Psoas muscle (tissue), 8 donors: ENCODE data around the gene LAMB4. TPM values are rescaled to one million over a fixed set of nuclear protein-coding genes. Genes with fewer than 3 reads are reported as not detected.
"Not testable (repeated sequence)": the region's sequence is repeated elsewhere in the genome, so short reads cannot be mapped to it uniquely, and the experiment has no call there.

Source experiments
- ATAC-seq, 4 donors: fragments of 200-7000 bp; cut with Tn5 transposase; one replicate each; pipeline ENCODE4 v1.9.1; 2020; ENCODE audit warnings: moderate library complexity in 3 of 4, mild to moderate bottlenecking in 2 of 4
- DNase-seq, 2 donors: peaks; one replicate each; pipeline ENCODE4 v3.0.0-alpha.2; 2020
- H3K27ac ChIP-seq: fragments of 200-600 bp; one replicate; pipeline ENCODE4 v1.8.0; 2022
- H3K27me3 ChIP-seq, 3 donors: fragments of 200-600 bp in 1 of 3; one replicate each; pipeline versions ENCODE4 v1.6.1 to v1.8.0; 2013 to 2022; ENCODE audit warnings: low read length in 2 of 3, mild to moderate bottlenecking in 2 of 3, moderate library complexity in 1 of 3; ENCODE audit not compliant: insufficient read depth in 3 of 3
- H3K36me3 ChIP-seq, 2 donors: fragments of 200-600 bp in 1 of 2; one replicate each; pipeline versions ENCODE4 v1.6.1 to v1.8.0; 2013 to 2022; ENCODE audit warnings: low read depth in 1 of 2, mild to moderate bottlenecking in 1 of 2, moderate library complexity in 1 of 2; ENCODE audit not compliant: insufficient read depth in 1 of 2
- H3K4me1 ChIP-seq: fragments of 200-600 bp; one replicate; pipeline ENCODE4 v1.8.0; 2022
- H3K4me3 ChIP-seq: fragments of 200-600 bp; one replicate; pipeline ENCODE4 v1.8.0; 2022; ENCODE audit warnings: mild to moderate bottlenecking
- H3K9me3 ChIP-seq: fragments of 200-600 bp; one replicate; pipeline ENCODE4 v1.8.0; 2022
- WGBS, 3 donors: extraction: QIAGEN DNeasy Blood & Tissue Kit; methylation state at CpG; one replicate each; pipeline versions ENCODE4 v1.1.6 to v1.1.7; 2013; 5-methylcytosine and 5-hydroxymethylcytosine counted together
- intact Hi-C, 2 donors: fragments of 100-400 bp; cut with DNase I; formaldehyde crosslinking; loops; one replicate each; pipeline versions ENCODE4 v1.11.0 to v1.14.2; 2022
- polyA plus RNA-seq, 3 donors: library from polyadenylated mRNA; stranded (reverse); fragments of 200-250 nt; gene quantifications; one replicate each; pipeline ENCODE4 v1.2.3, GENCODE V29; 2013
- total RNA-seq, 4 donors: library from RNA; stranded (reverse); fragmentation: NEBNext Ultra II Directional in 2 of 4; extraction: Animal tissue kit (Norgen Biotek cat#: 25700) in 2 of 4; gene quantifications; one replicate each; pipeline versions ENCODE4 v1.2.1 to v1.2.4, GENCODE V29; 2021 to 2023
- TF ChIP-seq, protein P1 (sequence below): fragments of 200-600 bp; IDR thresholded peaks from one replicate; pipeline ENCODE4 v1.8.0; 2022; ENCODE audit warnings: antibody characterized with exemption
- donor health status: healthy with polysubstance abuse.
- donor health status: DM: no; HTN: no; CAD: no; lungs with moderate emphysema.
- donor health status: Bipolar disorder and iron deficiency.
- donor health status: healthy.
- donor health status: DM: yes; HTN: yes; CAD: no.
- donor health status: DM: no; HTN: no; CAD: no.
- donor health status: DM: no; HTN: no; CAD: no.
- donor health status: DM: yes; HTN: yes; CAD: no.

Gene LAMB4
- total and polyA plus RNA-seq, 7 donors = 0.01 to 0.51 (median 0.27) TPM; not detected in 2

DNA sequence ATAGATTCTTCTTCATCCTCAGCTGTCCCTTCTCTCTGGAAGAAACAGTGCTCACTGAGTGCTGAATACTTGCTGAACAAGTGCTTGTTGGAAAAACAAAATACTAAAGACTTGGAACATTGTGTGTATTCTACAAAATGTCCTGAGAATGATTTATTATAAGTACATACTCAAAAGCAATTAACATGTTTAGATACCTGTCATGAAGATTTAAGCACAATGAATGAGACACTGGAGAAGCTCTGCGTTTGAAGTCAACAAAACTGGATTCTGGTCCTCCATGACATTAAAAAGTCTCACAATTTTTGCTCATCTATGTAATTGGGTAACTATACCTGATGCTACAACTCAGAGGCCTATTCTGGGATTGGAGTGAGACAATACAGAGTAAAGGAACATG, 92.4 kb downstream of the LAMB4 start:
- no peak overlapping the region for H3K27ac ChIP-seq
- DNase-seq = no peak
- H3K9me3 ChIP-seq = no peaks in the 10 kb centered on the region
- no peaks in the 10 kb centered on the region for H3K36me3 ChIP-seq
- intact Hi-C loops = no loop called here
- no peak overlapping the region for H3K4me3 ChIP-seq
- no peaks in the 10 kb centered on the region for H3K27me3 ChIP-seq
- H3K4me1 ChIP-seq = no peaks in the 10 kb centered on the region
- ATAC-seq = no peak
- 79 to 87% (median 85%) methylated on average over 1 of the region's 1 CpG for WGBS, 3 donors
- TF ChIP-seq, protein P1, sequence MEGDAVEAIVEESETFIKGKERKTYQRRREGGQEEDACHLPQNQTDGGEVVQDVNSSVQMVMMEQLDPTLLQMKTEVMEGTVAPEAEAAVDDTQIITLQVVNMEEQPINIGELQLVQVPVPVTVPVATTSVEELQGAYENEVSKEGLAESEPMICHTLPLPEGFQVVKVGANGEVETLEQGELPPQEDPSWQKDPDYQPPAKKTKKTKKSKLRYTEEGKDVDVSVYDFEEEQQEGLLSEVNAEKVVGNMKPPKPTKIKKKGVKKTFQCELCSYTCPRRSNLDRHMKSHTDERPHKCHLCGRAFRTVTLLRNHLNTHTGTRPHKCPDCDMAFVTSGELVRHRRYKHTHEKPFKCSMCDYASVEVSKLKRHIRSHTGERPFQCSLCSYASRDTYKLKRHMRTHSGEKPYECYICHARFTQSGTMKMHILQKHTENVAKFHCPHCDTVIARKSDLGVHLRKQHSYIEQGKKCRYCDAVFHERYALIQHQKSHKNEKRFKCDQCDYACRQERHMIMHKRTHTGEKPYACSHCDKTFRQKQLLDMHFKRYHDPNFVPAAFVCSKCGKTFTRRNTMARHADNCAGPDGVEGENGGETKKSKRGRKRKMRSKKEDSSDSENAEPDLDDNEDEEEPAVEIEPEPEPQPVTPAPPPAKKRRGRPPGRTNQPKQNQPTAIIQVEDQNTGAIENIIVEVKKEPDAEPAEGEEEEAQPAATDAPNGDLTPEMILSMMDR = no peak

DNA sequence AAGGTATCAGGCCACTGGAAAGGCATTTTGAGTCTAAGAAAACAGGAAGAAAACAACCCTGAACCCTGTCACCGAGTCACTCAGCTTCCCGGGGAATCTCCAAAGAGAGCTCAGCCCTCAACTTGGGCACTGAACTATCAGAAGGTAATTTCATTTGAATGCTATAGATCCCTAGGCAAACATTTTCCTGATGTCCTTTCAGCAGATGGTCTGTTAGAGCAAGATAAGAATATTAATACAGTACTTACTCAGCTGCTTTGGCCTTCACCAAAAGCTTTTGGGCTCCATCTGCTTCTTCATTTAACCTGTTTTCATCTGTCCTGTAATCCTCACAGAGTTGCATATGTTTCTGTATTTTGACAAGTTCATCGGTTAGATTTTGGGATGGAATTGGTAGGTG, 93.0 kb downstream of the LAMB4 start:
- no peaks in the 10 kb centered on the region for H3K27me3 ChIP-seq
- H3K9me3 ChIP-seq = no peaks in the 10 kb centered on the region
- no peaks in the 10 kb centered on the region for H3K4me1 ChIP-seq
- TF ChIP-seq, protein P1 = no peak
- intact Hi-C loops = no loop called here
- 69 to 72% (median 70%) methylated on average over 3 of the region's 3 CpGs for WGBS, 3 donors
- H3K4me3 ChIP-seq = no peak overlapping the region
- H3K27ac ChIP-seq = no peak overlapping the region
- ATAC-seq (no peak), DNase-seq (no peak)
- H3K36me3 ChIP-seq = no peaks in the 10 kb centered on the region

DNA sequence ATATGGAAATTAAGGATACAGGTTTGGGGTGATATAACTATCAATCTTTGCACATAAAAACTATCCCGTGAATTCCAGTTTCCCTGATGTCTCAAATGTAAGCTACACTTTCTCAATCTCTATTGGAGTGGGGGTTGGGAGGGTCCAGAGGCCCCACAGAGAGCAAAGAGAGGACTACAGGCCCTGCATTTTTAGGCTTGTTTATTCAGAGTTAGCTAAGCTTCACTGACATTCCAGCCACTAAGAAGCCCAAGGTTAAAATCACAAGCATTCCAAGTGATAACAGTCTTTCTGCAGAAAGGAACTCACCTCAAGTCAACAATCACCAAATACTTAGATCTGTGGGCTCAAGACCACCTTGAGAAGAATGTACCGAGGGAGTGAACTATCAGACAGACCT, 95.6 kb downstream of the LAMB4 start:
- no peak overlapping the region for H3K27ac ChIP-seq
- no peaks in the 10 kb centered on the region for H3K27me3 ChIP-seq
- H3K36me3 ChIP-seq = no peaks in the 10 kb centered on the region
- no peak for ATAC-seq
- TF ChIP-seq, protein P1 = no peak
- DNase-seq = no peak
- intact Hi-C loops = no loop called here
- H3K4me1 ChIP-seq = no peaks in the 10 kb centered on the region
- 76 to 80% (median 79%) methylated on average over 2 of the region's 2 CpGs for WGBS, 3 donors
- H3K9me3 ChIP-seq = no peaks in the 10 kb centered on the region
- no peak overlapping the region for H3K4me3 ChIP-seq

DNA sequence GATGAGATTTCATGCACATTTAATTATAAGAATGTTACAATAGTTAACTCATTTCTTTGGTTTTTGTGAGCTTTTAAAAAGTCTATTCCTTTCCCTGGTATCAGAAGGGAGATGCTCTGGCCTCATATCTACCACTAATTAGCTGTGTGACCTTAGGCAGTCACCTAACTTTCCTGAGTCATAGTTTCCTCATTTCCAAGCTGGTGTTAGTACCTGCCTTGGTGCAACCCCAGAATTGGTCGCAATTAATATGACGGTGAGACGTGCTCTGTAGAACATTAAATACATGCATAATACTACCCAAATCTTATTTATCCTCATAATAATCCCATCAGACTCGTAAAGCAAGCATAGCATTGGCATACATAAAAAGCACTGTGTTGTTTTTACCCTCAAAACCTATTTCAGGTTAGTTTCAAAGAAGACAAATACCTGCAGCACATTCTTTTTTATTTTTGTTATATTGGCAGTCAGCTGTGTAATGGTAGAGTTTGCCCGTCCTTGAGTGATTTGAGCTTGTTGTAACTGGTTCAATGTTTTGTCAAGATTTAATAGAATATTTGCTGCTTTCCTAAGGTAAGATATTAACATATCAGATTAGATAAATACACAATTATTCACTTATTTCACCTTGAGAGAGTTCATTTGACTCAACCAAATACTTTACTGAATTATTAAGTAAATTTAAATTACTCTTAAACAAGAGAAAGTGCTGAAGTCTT, 96.2 kb downstream of the LAMB4 start:
- TF ChIP-seq, protein P1 = no peak
- no peak overlapping the region for H3K4me3 ChIP-seq
- DNase-seq (no peak), ATAC-seq (no peak)
- no peaks in the 10 kb centered on the region for H3K4me1 ChIP-seq
- intact Hi-C loops = no loop called here
- H3K9me3 ChIP-seq = no peaks in the 10 kb centered on the region
- no peaks in the 10 kb centered on the region for H3K27me3 ChIP-seq
- WGBS, 3 donors = 92 to 94% (median 92%) methylated on average over 5 of the region's 5 CpGs
- no peaks in the 10 kb centered on the region for H3K36me3 ChIP-seq
- no peak overlapping the region for H3K27ac ChIP-seq

DNA sequence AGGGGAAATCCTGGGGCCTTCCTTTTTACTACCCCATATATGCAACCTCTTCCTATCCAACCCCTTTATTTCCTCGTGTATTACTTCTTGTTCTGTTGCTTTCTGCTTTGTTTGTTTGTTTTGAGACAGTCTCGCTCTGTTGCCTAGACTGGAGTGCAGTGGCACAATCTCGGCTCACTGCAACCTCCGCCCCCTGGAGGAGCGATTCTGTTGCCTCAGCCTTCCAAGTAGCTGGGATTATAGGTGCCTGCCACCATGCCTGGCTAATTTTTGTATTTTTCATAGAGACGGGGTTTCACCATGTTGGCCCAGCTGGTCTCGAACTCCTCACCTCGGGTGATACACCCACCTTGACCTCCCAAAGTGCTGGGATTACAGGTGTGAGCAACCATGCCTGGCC, 96.9 kb downstream of the LAMB4 start:
- H3K27ac ChIP-seq, H3K4me3 ChIP-seq, H3K9me3 ChIP-seq, ATAC-seq, DNase-seq, H3K4me1 ChIP-seq, intact Hi-C loops, H3K36me3 ChIP-seq, H3K27me3 ChIP-seq: not testable (repeated sequence)
- 86 to 94% (median 86%) methylated on average over 8 of the region's 8 CpGs for WGBS, 3 donors
